Neuronal stem cell (in vitro differentiated cells): ENCODE results near the gene OR56A4.

Experiments
- DNase-seq: peaks from one replicate; pipeline ENCODE4 v3.0.0-alpha.2; 2013; ENCODE audit warnings: low spot score
- H2AFZ ChIP-seq: one replicate; pipeline ENCODE4 v1.6.1; 2013; ENCODE audit warnings: mild to moderate bottlenecking, low read length, inconsistent platforms
- H2AK5ac ChIP-seq: 2 replicates; pipeline ENCODE4 v1.6.1; 2013; ENCODE audit warnings: low read depth, mild to moderate bottlenecking, inconsistent platforms, low read length, moderate library complexity, mixed read lengths
- H2BK120ac ChIP-seq: 2 replicates; pipeline ENCODE4 v1.6.1; 2013; ENCODE audit warnings: low read depth, mild to moderate bottlenecking, inconsistent platforms, low read length, moderate library complexity, mixed read lengths
- H2BK12ac ChIP-seq: one replicate; pipeline ENCODE4 v1.6.1; 2013; ENCODE audit warnings: low read length, inconsistent platforms
- H2BK15ac ChIP-seq: 2 replicates; pipeline ENCODE4 v1.6.1; 2013; ENCODE audit warnings: mild to moderate bottlenecking, low read length, inconsistent platforms, mixed read lengths
- H2BK5ac ChIP-seq: one replicate; pipeline ENCODE4 v1.6.1; 2013; ENCODE audit warnings: inconsistent platforms, mild to moderate bottlenecking, low read length, moderate library complexity
- H3K14ac ChIP-seq: one replicate; pipeline ENCODE4 v1.6.1; 2013; ENCODE audit warnings: low read length, inconsistent platforms
- H3K18ac ChIP-seq: 2 replicates; pipeline ENCODE4 v1.6.1; 2013; ENCODE audit warnings: low read length, inconsistent platforms
- H3K23ac ChIP-seq: 2 replicates; pipeline ENCODE4 v1.6.1; 2013; ENCODE audit warnings: low read depth, mild to moderate bottlenecking, mixed read lengths, low read length, inconsistent platforms; ENCODE audit not compliant: poor library complexity
- H3K27ac ChIP-seq: replicated peaks from 3 replicates; pipeline ENCODE4 v1.5.1; 2013; ENCODE audit warnings: low read length, inconsistent platforms
- H3K27me3 ChIP-seq, 3 experiments: 2 replicates each; pipeline ENCODE4 v1.6.1; 2013; ENCODE audit warnings: low read length in 3 of 3, mild to moderate bottlenecking in 2 of 3, inconsistent platforms in 1 of 3, low read depth in 1 of 3, mixed read lengths in 1 of 3, moderate library complexity in 1 of 3; ENCODE audit not compliant: control insufficient read depth in 3 of 3, insufficient read depth in 3 of 3
- H3K36me3 ChIP-seq, 2 donors: replicated peaks in 1 of 2; 2 replicates each; pipeline ENCODE4 v1.6.1; 2013; ENCODE audit warnings: low read length in 2 of 2; ENCODE audit not compliant: control insufficient read depth in 2 of 2, insufficient read depth in 2 of 2
- H3K4ac ChIP-seq: 2 replicates; pipeline ENCODE4 v1.6.1; 2013; ENCODE audit warnings: inconsistent platforms, mild to moderate bottlenecking, low read length, moderate library complexity
- H3K4me1 ChIP-seq, 2 donors: 1 replicate in 1 of 2; 2 replicates in 1 of 2; pipeline ENCODE4 v1.6.1; 2013; ENCODE audit warnings: low read length in 2 of 2, low read depth in 1 of 2; ENCODE audit not compliant: control insufficient read depth in 2 of 2, insufficient read depth in 1 of 2
- H3K4me2 ChIP-seq: one replicate; pipeline ENCODE4 v1.6.1; 2013; ENCODE audit warnings: mild to moderate bottlenecking, low read length, inconsistent platforms; ENCODE audit not compliant: insufficient read depth, poor library complexity, severe bottlenecking
- H3K4me3 ChIP-seq, 2 donors: 2 replicates each; pipeline ENCODE4 v1.5.1; 2013; ENCODE audit warnings: low read length in 2 of 2, mild to moderate bottlenecking in 2 of 2, inconsistent platforms in 1 of 2, moderate library complexity in 1 of 2
- H3K79me1 ChIP-seq: one replicate; pipeline ENCODE4 v1.6.1; 2013; ENCODE audit warnings: low read depth, mild to moderate bottlenecking, inconsistent platforms, low read length, moderate library complexity
- H3K9ac ChIP-seq: one replicate; pipeline ENCODE4 v1.6.1; 2013; ENCODE audit warnings: mild to moderate bottlenecking, low read depth, low read length, inconsistent platforms; ENCODE audit not compliant: poor library complexity
- H3K9me3 ChIP-seq, 2 donors: replicated peaks in 1 of 2; 2 replicates each; pipeline versions ENCODE3 to v1.6.1; 2013; ENCODE audit warnings: low read length in 2 of 2, mild to moderate bottlenecking in 2 of 2, inconsistent platforms in 1 of 2, low read depth in 1 of 2, mixed read lengths in 1 of 2, moderate library complexity in 1 of 2; ENCODE audit not compliant: control insufficient read depth in 2 of 2, insufficient read depth in 1 of 2
- H4K8ac ChIP-seq: one replicate; pipeline ENCODE4 v1.6.1; 2013; ENCODE audit warnings: low read depth, mild to moderate bottlenecking, inconsistent platforms, low read length, moderate library complexity
- H4K91ac ChIP-seq: one replicate; pipeline ENCODE4 v1.6.1; 2013; ENCODE audit warnings: low read length, low read depth, mild to moderate bottlenecking, inconsistent platforms; ENCODE audit not compliant: poor library complexity
- WGBS, 2 donors: extraction: QIAGEN DNeasy Blood & Tissue Kit; methylation state at CpG; one replicate each; pipeline ENCODE4 v1.1.7; 2013; ENCODE audit warnings: missing lambda C conversion rate in 2 of 2, mixed read lengths in 1 of 2; ENCODE audit not compliant: insufficient read length in 2 of 2, insufficient replicate concordance in 1 of 2; ENCODE audit errors: extremely low coverage in 2 of 2; 5-methylcytosine and 5-hydroxymethylcytosine counted together

OR56A4 gene

GRCh38 chr11:6030708-6031405 lies 24.1 kb upstream of the OR56A4 start, which contains the start of gene OR56A1:
Gene OR56A1 (minus strand): TSS chr11:6030758. CDS start chr11:6027692, 3,066 bp downstream.
- no peak within 1 kb of the TSS for H2AK5ac ChIP-seq
- H3K4me3 ChIP-seq: no peak within 1 kb of the TSS
- H2BK12ac ChIP-seq: no peak within 1 kb of the TSS
- no peak within 1 kb of the TSS for H4K91ac ChIP-seq
- no peaks in the 10 kb centered on the region for H3K36me3 ChIP-seq
- no peak within 1 kb of the TSS for H3K23ac ChIP-seq
- H3K79me1 ChIP-seq: no peaks in the 10 kb centered on the region
- no peak for DNase-seq
- no peaks in the 10 kb centered on the region for H3K27me3 ChIP-seq
- no peaks in the 10 kb centered on the region for H3K4me1 ChIP-seq
- H3K4ac ChIP-seq: no peak within 1 kb of the TSS
- H3K14ac ChIP-seq: no peak within 1 kb of the TSS
- no peak within 1 kb of the TSS for H2AFZ ChIP-seq
- no peak within 1 kb of the TSS for H4K8ac ChIP-seq
- H3K9ac ChIP-seq: no peak within 1 kb of the TSS
- no peak within 1 kb of the TSS for H2BK120ac ChIP-seq
- WGBS, 2 donors: no CpG with 5 or more reads among the region's 1 CpG
- H2BK15ac ChIP-seq: no peak within 1 kb of the TSS
- H3K18ac ChIP-seq: no peak within 1 kb of the TSS
- H3K4me2 ChIP-seq: no peak within 1 kb of the TSS
- H3K27ac ChIP-seq: no peak within 1 kb of the TSS
- no peak within 1 kb of the TSS for H2BK5ac ChIP-seq
- H3K9me3 ChIP-seq: no peaks in the 10 kb centered on the region

- H2AFZ ChIP-seq: no peak overlapping the region
- no peaks in the 10 kb centered on the region for H3K27me3 ChIP-seq
- H4K91ac ChIP-seq: no peak overlapping the region
Measured at GRCh38 chr11:6027501-6027900, 20.8 kb upstream of the OR56A4 start.

GRCh38 chr11:6025056-6025455 lies 18.3 kb upstream of the OR56A4 start:
- DNase-seq: no peak
- WGBS, 2 donors: no CpG with 5 or more reads among the region's 2 CpGs
- no peak overlapping the region for H3K14ac ChIP-seq

More at GRCh38 chr11:6027501-6027900, 20.8 kb upstream of the OR56A4 start:
- Histone ChIP-seq H3K4me3 (no peak overlapping the region), H3K9me3 (no peaks in the 10 kb centered on the region), H2BK5ac (no peak overlapping the region), H3K4me1 (no peaks in the 10 kb centered on the region), H3K23ac (no peak overlapping the region), H3K79me1 (no peaks in the 10 kb centered on the region), H2AK5ac (no peak overlapping the region), H2BK15ac (no peak overlapping the region), H3K9ac (no peak overlapping the region), H4K8ac (no peak overlapping the region), H3K36me3 (no peaks in the 10 kb centered on the region), H2BK120ac (no peak overlapping the region), H2BK12ac (no peak overlapping the region), H3K18ac (no peak overlapping the region), H3K27ac (no peak overlapping the region), H3K4ac (no peak overlapping the region), H3K4me2 (no peak overlapping the region), H3K14ac (no peak overlapping the region)
- WGBS, 2 donors: no CpG with 5 or more reads among the region's 1 CpG
- no peak for DNase-seq

GRCh38 chr11:6022956-6023355 lies 16.2 kb upstream of the OR56A4 start:
- no peak overlapping the region for H4K8ac ChIP-seq
- peak; percentile 40 for DNase-seq
- WGBS, 2 donors: no CpG with 5 or more reads among the region's 4 CpGs

More at GRCh38 chr11:6025056-6025455, 18.3 kb upstream of the OR56A4 start:
- Histone ChIP-seq H3K18ac (no peak overlapping the region), H3K9me3 (no peaks in the 10 kb centered on the region), H3K4me3 (no peak overlapping the region), H3K9ac (no peak overlapping the region), H2BK15ac (no peak overlapping the region), H3K36me3 (no peaks in the 10 kb centered on the region), H3K27ac (no peak overlapping the region), H4K91ac (no peak overlapping the region), H3K4me1 (no peaks in the 10 kb centered on the region), H3K4me2 (no peak overlapping the region), H2AFZ (no peak overlapping the region), H4K8ac (no peak overlapping the region), H2BK12ac (no peak overlapping the region), H2BK120ac (no peak overlapping the region), H3K23ac (no peak overlapping the region), H2BK5ac (no peak overlapping the region), H3K4ac (no peak overlapping the region), H3K79me1 (no peaks in the 10 kb centered on the region), H3K27me3 (no peaks in the 10 kb centered on the region), H2AK5ac (no peak overlapping the region)

More at GRCh38 chr11:6022956-6023355, 16.2 kb upstream of the OR56A4 start:
- no peak overlapping the region for H3K4ac ChIP-seq
- no peak overlapping the region for H3K4me2 ChIP-seq
- no peak overlapping the region for H3K23ac ChIP-seq
- no peaks in the 10 kb centered on the region for H3K79me1 ChIP-seq
- no peak overlapping the region for H3K27ac ChIP-seq
- H2BK15ac ChIP-seq: no peak overlapping the region
- H3K4me3 ChIP-seq: no peak overlapping the region
- no peaks in the 10 kb centered on the region for H3K36me3 ChIP-seq
- no peak overlapping the region for H2AFZ ChIP-seq
- H4K91ac ChIP-seq: no peak overlapping the region
- no peaks in the 10 kb centered on the region for H3K27me3 ChIP-seq
- H2BK12ac ChIP-seq: no peak overlapping the region
- no peak overlapping the region for H3K9ac ChIP-seq
- H2AK5ac ChIP-seq: no peak overlapping the region
- no peak overlapping the region for H3K14ac ChIP-seq
- H3K9me3 ChIP-seq: no peaks in the 10 kb centered on the region
- no peaks in the 10 kb centered on the region for H3K4me1 ChIP-seq
- H2BK5ac ChIP-seq: no peak overlapping the region
- H2BK120ac ChIP-seq: no peak overlapping the region
- H3K18ac ChIP-seq: no peak overlapping the region
